OCI-LY7 (cell line): Measurements from ENCODE around the gene IARS2. TPM values are rescaled to one million over a fixed set of nuclear protein-coding genes. Genes with fewer than 3 reads are reported as not detected.
"Not testable (repeated sequence)": the region's sequence is repeated elsewhere in the genome, so short reads cannot be mapped to it uniquely, and the experiment has no call there.

Experiments
- BruUV-seq: library from RNA; stranded (reverse); fragments of 400-500 nt; replicated peaks from 2 replicates; lab custom pipeline; 2021; lab: Mats Ljungman, UMichigan
- CTCF ChIA-PET: fragments of 300-600 bp; sonication (Branson Sonifier 250); formaldehyde crosslinking; loops from one replicate; lab custom pipeline; 2022; ENCODE audit warnings: antibody characterized with exemption; ENCODE audit not compliant: unreplicated experiment; lab: Charles Lee
- POLR2A ChIA-PET: fragments of 300-600 bp; sonication (Branson Sonifier 250); formaldehyde crosslinking; loops from one replicate; lab custom pipeline; 2022; ENCODE audit warnings: antibody characterized with exemption; lab: Charles Lee
- DNase-seq: peaks from one replicate; pipeline ENCODE4 v3.0.0-alpha.2; 2015; ENCODE audit warnings: low spot score
- H2AFZ ChIP-seq: fragments of 200-600 bp; sonication (generic), shearing (Covaris generic); 2 replicates; pipeline ENCODE4 v1.6.1; 2014; ENCODE audit warnings: mild to moderate bottlenecking, antibody characterized with exemption, low read length, moderate library complexity
- H3K27ac ChIP-seq: fragments of 200-600 bp; sonication (generic); 2 replicates; pipeline ENCODE4 v1.5.1; 2014; ENCODE audit warnings: mixed run types, low read depth, mild to moderate bottlenecking, moderate library complexity, low read length, inconsistent platforms; ENCODE audit not compliant: poor library complexity, severe bottlenecking
- H3K36me3 ChIP-seq: fragments of 200-600 bp; sonication (generic); 2 replicates; pipeline ENCODE4 v1.6.1; 2014; ENCODE audit warnings: mild to moderate bottlenecking, antibody characterized with exemption, low read length, moderate library complexity, mixed read lengths; ENCODE audit not compliant: insufficient read depth
- H3K4me1 ChIP-seq: fragments of 200-600 bp; sonication (generic); 2 replicates; pipeline ENCODE4 v1.5.1; 2014; ENCODE audit warnings: mild to moderate bottlenecking, low read length; ENCODE audit not compliant: insufficient read depth, poor library complexity, severe bottlenecking
- H3K4me2 ChIP-seq: fragments of 200-600 bp; sonication (generic); 2 replicates; pipeline ENCODE4 v1.6.1; 2014; ENCODE audit warnings: mild to moderate bottlenecking, low read length
- H3K4me3 ChIP-seq: fragments of 200-600 bp; sonication (generic); 2 replicates; pipeline ENCODE4 v1.5.1; 2014; ENCODE audit warnings: mild to moderate bottlenecking, low read depth, low read length; ENCODE audit not compliant: poor library complexity, severe bottlenecking
- H3K79me2 ChIP-seq: fragments of 200-600 bp; sonication (generic); 2 replicates; pipeline ENCODE4 v1.6.1; 2016; ENCODE audit warnings: low read depth, mild to moderate bottlenecking, low read length, moderate library complexity, mixed read lengths; ENCODE audit not compliant: insufficient read depth
- H3K9me2 ChIP-seq: fragments of 200-600 bp; sonication (generic); 2 replicates; pipeline ENCODE4 v1.6.1; 2016; ENCODE audit warnings: mild to moderate bottlenecking, low read length, mixed read lengths; ENCODE audit not compliant: insufficient read depth
- H3K9me3 ChIP-seq: fragments of 200-600 bp; sonication (generic); 2 replicates; pipeline ENCODE4 v1.6.1; 2014; ENCODE audit warnings: mild to moderate bottlenecking, mixed run types, low read length, mixed read lengths
- H4K20me1 ChIP-seq: fragments of 200-600 bp; sonication (generic); 2 replicates; pipeline ENCODE4 v1.6.1; 2014; ENCODE audit warnings: mild to moderate bottlenecking, antibody characterized with exemption, low read length, moderate library complexity, mixed read lengths; ENCODE audit not compliant: insufficient read depth
- CTCF ChIP-seq: fragments of 200-600 bp; sonication (generic); conservative IDR thresholded peaks from 2 replicates; pipeline ENCODE4 v1.5.1; 2014; ENCODE audit warnings: mild to moderate bottlenecking, antibody characterized with exemption, low read length, moderate library complexity, mixed read lengths
- EZH2phosphoT487 ChIP-seq: fragments of 200-600 bp; sonication (generic); IDR thresholded peaks from 2 replicates; pipeline ENCODE4 v1.6.1; 2018; ENCODE audit warnings: low read depth, borderline replicate concordance, mild to moderate bottlenecking, mixed run types, antibody characterized with exemption, low read length, moderate library complexity, mixed read lengths
- intact Hi-C: fragments of 100-400 bp; cut with micrococcal nuclease; formaldehyde crosslinking; loops from one replicate; pipeline ENCODE4 v1.10.0; 2022; ENCODE audit not compliant: unreplicated experiment
- total RNA-seq, 2 experiments: library from RNA; depleted of rRNA in 1 of 2; stranded (reverse); fragments of >200 nt in 1 of 2; shearing (Covaris generic) in 1 of 2; gene quantifications; 2 replicates each; pipeline ENCODE4 v1.2.3, GENCODE V29; 2014 to 2022

The IARS2 gene
- total RNA-seq, 2 experiments from 2014 or later: 62.6 to 91.3 TPM

DNA sequence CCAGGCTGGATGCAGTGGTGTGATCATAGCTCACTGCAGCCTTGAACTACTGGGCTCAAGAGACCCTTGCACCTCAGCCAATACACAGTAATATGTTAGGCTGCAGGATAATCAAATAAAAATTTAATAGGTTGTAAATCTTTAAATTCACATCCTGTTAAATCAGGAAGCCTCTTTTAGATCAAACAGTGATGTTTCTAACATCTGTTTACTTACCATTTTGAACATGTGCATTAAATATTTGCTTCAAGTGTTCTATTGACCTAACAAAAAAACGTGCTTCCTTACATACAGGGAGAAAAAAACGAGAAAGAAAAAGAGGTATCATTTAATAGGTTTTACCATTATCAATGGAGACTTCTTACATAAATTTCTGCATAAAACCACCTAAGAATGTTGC, 70.6 kb downstream of the IARS2 start:
- ChIA-PET POLR2A (interaction anchor here (1.4 to 1.8 kb wide), 3 partner anchors 9 to 15 kb away, joined by 6 to 9 read pairs (median 9); no protein-coding TSS in a partner anchor), CTCF (no interaction called here)
- Histone ChIP-seq H3K4me1 (no peaks in the 10 kb centered on the region), H3K27ac (no peak overlapping the region), H3K9me2 (no peaks in the 10 kb centered on the region), H3K9me3 (no peaks in the 10 kb centered on the region), H3K4me3 (no peak overlapping the region), H3K36me3 (peaks cover 69% of the 10 kb centered on the region), H3K79me2 (no peaks in the 10 kb centered on the region), H4K20me1 (no peaks in the 10 kb centered on the region), H2AFZ (no peak overlapping the region), H3K4me2 (no peak overlapping the region)
- DNase-seq: no peak
- no peak for TF ChIP-seq EZH2phosphoT487
- no peak for TF ChIP-seq CTCF
- TSS peak; percentile 10 for BruUV-seq
- intact Hi-C loops: no loop called here

DNA sequence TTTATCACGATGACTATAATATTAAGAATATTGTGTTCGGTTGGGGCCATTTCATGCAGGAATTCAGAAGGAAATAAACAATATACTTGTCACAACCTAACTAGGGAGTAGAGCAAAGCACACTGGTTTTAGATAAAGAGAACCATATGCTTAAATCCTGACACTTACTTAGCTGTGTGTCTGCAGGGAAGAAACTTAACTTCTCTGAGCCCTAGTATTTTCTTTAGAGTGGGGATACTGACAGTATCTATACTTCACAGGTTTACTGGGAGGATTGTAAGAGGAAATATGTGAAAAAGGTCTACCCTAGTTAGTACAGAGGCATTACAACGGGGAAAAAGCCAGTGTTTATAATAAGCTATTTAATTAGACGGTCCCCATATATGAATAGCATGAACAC, 72.9 kb downstream of the IARS2 start:
- no peak for DNase-seq
- H3K4me1 ChIP-seq: no peaks in the 10 kb centered on the region
- no peaks in the 10 kb centered on the region for H3K9me2 ChIP-seq
- H3K4me3 ChIP-seq: no peak overlapping the region
- H4K20me1 ChIP-seq: no peaks in the 10 kb centered on the region
- CTCF ChIA-PET: no interaction called here
- no peak overlapping the region for H3K27ac ChIP-seq
- H3K36me3 ChIP-seq: peaks cover 70% of the 10 kb centered on the region
- H2AFZ ChIP-seq: no peak overlapping the region
- H3K4me2 ChIP-seq: no peak overlapping the region
- no peaks in the 10 kb centered on the region for H3K9me3 ChIP-seq
- TF ChIP-seq EZH2phosphoT487 (no peak), CTCF (no peak)
- H3K79me2 ChIP-seq: no peaks in the 10 kb centered on the region
- intact Hi-C loops: no loop called here
- POLR2A ChIA-PET: no interaction called here
- no TSS peak for BruUV-seq

DNA sequence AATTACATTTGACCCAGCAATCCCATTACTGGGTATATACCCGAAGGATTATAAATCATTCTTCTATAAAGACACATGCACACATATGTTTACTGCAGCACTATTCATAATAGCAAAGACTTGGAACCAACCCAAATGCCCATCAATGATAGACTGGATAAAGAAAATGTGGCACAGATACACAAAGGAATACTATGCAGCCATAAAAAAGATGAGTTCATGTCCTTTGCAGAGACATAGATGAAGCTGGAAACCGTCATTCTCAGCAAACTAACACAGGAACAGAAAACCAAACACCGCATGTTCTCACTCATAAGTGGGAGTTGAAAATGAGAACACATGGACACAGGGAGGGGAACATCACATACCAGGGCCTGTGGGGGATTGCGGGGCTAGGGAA, 76.0 kb downstream of the IARS2 start:
- CTCF ChIA-PET, H3K79me2 ChIP-seq, H3K4me2 ChIP-seq, H3K9me2 ChIP-seq, H4K20me1 ChIP-seq, intact Hi-C loops, H3K9me3 ChIP-seq, BruUV-seq, H3K4me1 ChIP-seq, H2AFZ ChIP-seq, H3K27ac ChIP-seq, DNase-seq, H3K4me3 ChIP-seq: not testable (repeated sequence)
- peaks cover 73% of the 10 kb centered on the region for H3K36me3 ChIP-seq
- POLR2A ChIA-PET: interaction anchor here (0.8 to 1.1 kb wide), 2 partner anchors 11 to 34 kb away, joined by 3 to 4 read pairs; no protein-coding TSS in a partner anchor
